Tibial nerve (tissue), 4 donors: ENCODE results near the gene AXDND1.

Source experiments
- EP300 ChIP-seq, 2 donors: sonication (generic); formaldehyde crosslinking; IDR thresholded peaks; one replicate each; pipeline ENCODE4 v1.6.1; 2017; ENCODE audit warnings: antibody characterized with exemption in 2 of 2, mild to moderate bottlenecking in 1 of 2
- POLR2A ChIP-seq, 2 donors: fragments of 450-650 bp; IDR thresholded peaks; one replicate each; pipeline ENCODE4 v1.6.1; 2017; ENCODE audit warnings: antibody characterized with exemption in 2 of 2, mild to moderate bottlenecking in 2 of 2, moderate library complexity in 2 of 2
- TF ChIP-seq, protein P1 (sequence below), 5 experiments: fragments of 200-600 bp in 3 of 5; fragments of 450-650 bp in 2 of 5; sonication (generic) in 3 of 5; IDR thresholded peaks; one replicate each; pipeline ENCODE4 v1.5.1; 2016 to 2019; ENCODE audit warnings: antibody characterized with exemption in 5 of 5, mild to moderate bottlenecking in 3 of 5, moderate library complexity in 2 of 5

DNA sequence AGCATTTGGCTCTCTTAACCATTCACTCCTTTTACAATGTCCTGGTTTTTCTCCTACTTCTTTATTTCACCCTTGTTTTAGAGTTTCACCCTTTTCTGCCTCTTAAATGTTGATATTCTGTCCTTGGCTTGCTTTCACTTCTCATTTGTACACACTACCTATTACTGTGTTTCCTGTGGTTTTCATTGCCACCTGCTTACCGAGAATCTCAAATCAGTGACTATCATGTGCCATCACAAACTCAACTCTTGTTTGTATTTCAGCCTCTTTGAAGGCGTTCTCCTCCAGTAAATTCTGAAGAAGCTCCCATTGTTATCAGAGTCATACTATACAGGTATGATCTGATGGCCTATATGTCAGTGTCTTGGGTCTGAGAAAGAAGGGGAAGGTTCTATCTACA lies 144.3 kb downstream of the AXDND1 start:
- TF ChIP-seq, protein P1, sequence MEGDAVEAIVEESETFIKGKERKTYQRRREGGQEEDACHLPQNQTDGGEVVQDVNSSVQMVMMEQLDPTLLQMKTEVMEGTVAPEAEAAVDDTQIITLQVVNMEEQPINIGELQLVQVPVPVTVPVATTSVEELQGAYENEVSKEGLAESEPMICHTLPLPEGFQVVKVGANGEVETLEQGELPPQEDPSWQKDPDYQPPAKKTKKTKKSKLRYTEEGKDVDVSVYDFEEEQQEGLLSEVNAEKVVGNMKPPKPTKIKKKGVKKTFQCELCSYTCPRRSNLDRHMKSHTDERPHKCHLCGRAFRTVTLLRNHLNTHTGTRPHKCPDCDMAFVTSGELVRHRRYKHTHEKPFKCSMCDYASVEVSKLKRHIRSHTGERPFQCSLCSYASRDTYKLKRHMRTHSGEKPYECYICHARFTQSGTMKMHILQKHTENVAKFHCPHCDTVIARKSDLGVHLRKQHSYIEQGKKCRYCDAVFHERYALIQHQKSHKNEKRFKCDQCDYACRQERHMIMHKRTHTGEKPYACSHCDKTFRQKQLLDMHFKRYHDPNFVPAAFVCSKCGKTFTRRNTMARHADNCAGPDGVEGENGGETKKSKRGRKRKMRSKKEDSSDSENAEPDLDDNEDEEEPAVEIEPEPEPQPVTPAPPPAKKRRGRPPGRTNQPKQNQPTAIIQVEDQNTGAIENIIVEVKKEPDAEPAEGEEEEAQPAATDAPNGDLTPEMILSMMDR (IDR thresholded peaks at IDR 0.05) = no peak
- TF ChIP-seq POLR2A (IDR thresholded peaks at IDR 0.05) (no peak), EP300 (IDR thresholded peaks at IDR 0.05) (no peak)
